Endothelial cell (in vitro differentiated cells): Measurements from ENCODE around the gene CARF. TPM values are rescaled to one million over a fixed set of nuclear protein-coding genes. Genes with fewer than 3 reads are reported as not detected.

ENCODE experiments used
- DNase-seq: peaks from one replicate; pipeline ENCODE4 v3.0.0; 2021; ENCODE audit warnings: low spot score
- H3K27ac Mint-ChIP-seq: one replicate; pipeline ENCODE4 v1.8.0; 2021; ENCODE audit warnings: mixed read lengths, inconsistent platforms; ENCODE audit not compliant: unreplicated experiment
- H3K27me3 Mint-ChIP-seq: one replicate; pipeline ENCODE4 v1.8.0; 2021; ENCODE audit warnings: mild to moderate bottlenecking, moderate library complexity, mixed read lengths, inconsistent platforms; ENCODE audit not compliant: unreplicated experiment
- H3K36me3 Mint-ChIP-seq: one replicate; pipeline ENCODE4 v1.8.0; 2021; ENCODE audit warnings: mild to moderate bottlenecking, low read depth, mixed read lengths, inconsistent platforms; ENCODE audit not compliant: unreplicated experiment
- H3K4me1 Mint-ChIP-seq: one replicate; pipeline ENCODE4 v1.8.0; 2021; ENCODE audit warnings: mild to moderate bottlenecking, mixed read lengths, inconsistent platforms; ENCODE audit not compliant: unreplicated experiment
- H3K4me3 Mint-ChIP-seq: one replicate; pipeline ENCODE4 v1.8.0; 2021; ENCODE audit warnings: mild to moderate bottlenecking, mixed read lengths, inconsistent platforms; ENCODE audit not compliant: unreplicated experiment
- H3K9me3 Mint-ChIP-seq: one replicate; pipeline ENCODE4 v1.8.0; 2021; ENCODE audit warnings: mixed read lengths, inconsistent platforms; ENCODE audit not compliant: unreplicated experiment
- total RNA-seq: library from RNA; stranded (reverse); fragmentation: NEBNext Ultra II Directional; extraction: Animal tissue kit (Norgen Biotek cat#: 25700); gene quantifications from one replicate; pipeline ENCODE4 v1.2.1, GENCODE V29; 2021; ENCODE audit not compliant: unreplicated experiment
- TF ChIP-seq, protein P1 (sequence below): fragments of 200-600 bp; sonication (generic); IDR thresholded peaks from one replicate; pipeline ENCODE4 v1.5.0; 2021; ENCODE audit warnings: antibody characterized with exemption; ENCODE audit not compliant: unreplicated experiment

CARF gene
- total RNA-seq, 1 donor from 2014 or later, result 8.8 TPM

DNA sequence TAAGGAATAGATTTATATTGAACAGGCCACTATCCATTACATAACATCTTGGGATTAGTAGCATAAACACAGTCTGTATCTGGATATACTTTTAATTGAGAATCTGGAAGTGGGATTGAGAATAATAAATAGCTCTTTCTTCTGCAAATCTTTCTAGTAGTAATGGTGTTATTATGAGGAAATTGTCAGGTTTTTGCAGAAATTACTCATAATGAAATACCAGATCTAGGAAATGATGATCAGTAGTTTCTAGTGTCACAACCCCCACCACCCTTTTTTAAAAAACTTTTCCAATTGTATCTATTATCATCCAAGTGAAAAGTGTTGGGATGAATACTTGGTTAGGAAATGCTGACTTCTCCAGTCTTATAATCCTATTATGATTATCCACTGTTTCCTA lies 121.3 kb downstream of the CARF start:
- Mint-ChIP-seq H3K27ac (no peak overlapping the region), H3K4me3 (no peak overlapping the region), H3K4me1 (no peaks in the 10 kb centered on the region), H3K9me3 (no peaks in the 10 kb centered on the region), H3K27me3 (no peaks in the 10 kb centered on the region), H3K36me3 (no peaks in the 10 kb centered on the region)
- TF ChIP-seq, protein P1, sequence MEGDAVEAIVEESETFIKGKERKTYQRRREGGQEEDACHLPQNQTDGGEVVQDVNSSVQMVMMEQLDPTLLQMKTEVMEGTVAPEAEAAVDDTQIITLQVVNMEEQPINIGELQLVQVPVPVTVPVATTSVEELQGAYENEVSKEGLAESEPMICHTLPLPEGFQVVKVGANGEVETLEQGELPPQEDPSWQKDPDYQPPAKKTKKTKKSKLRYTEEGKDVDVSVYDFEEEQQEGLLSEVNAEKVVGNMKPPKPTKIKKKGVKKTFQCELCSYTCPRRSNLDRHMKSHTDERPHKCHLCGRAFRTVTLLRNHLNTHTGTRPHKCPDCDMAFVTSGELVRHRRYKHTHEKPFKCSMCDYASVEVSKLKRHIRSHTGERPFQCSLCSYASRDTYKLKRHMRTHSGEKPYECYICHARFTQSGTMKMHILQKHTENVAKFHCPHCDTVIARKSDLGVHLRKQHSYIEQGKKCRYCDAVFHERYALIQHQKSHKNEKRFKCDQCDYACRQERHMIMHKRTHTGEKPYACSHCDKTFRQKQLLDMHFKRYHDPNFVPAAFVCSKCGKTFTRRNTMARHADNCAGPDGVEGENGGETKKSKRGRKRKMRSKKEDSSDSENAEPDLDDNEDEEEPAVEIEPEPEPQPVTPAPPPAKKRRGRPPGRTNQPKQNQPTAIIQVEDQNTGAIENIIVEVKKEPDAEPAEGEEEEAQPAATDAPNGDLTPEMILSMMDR, result no peak
- no peak for DNase-seq

DNA sequence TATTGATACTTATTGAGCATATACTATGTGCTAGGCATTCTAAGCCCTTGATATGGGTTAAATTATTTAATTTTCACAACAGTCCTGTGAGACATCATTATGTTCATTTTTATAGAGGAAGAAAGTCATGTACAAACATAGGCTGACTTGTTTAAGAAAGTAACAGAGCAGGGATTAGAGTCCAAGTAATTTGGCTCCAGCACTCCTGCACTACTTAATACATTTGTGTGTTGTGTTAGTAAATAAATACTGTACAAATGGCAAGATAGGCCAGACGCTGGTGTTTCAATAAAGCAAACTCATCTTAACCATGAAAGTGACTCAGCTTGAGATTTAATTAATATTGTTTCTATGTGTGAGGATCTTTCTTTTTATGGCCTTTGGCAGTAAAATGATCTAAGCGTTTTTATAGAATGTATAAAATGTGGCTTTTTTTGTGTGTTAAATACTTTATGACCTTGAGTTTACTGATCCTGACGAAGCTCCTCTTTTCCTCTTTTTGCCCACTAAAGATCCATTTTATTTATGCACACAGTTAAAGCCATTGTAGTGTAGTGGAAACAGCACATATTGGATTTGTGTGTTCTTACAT lies 123.9 kb downstream of the CARF start:
- Mint-ChIP-seq H3K27ac (no peak overlapping the region), H3K27me3 (peaks cover 1% of the 10 kb centered on the region), H3K36me3 (peaks cover 5% of the 10 kb centered on the region), H3K4me3 (no peak overlapping the region), H3K4me1 (no peaks in the 10 kb centered on the region), H3K9me3 (no peaks in the 10 kb centered on the region)
- TF ChIP-seq, protein P1, result no peak
- no peak for DNase-seq

Other genes with a start within 250 kb of the CARF start
- gene ICA1L, start 40.5 kb upstream of the CARF start, total RNA-seq, result 4.1 TPM
- 33.5 TPM for gene WDR12, start 602 bp upstream of the CARF start, total RNA-seq
- 11.6 TPM for gene NBEAL1, start 102.6 kb downstream of the CARF start, total RNA-seq